K562 (cell line): ENCODE measurements around the gene WIPF3. TPM values are rescaled to one million over a fixed set of nuclear protein-coding genes. Genes with fewer than 3 reads are reported as not detected.

Experiments used
- ATAC-seq: fragments of 200-7000 bp; cut with Tn5 transposase; 3 replicates; pipeline ENCODE4 v1.9.1; 2020; ENCODE audit warnings: moderate library complexity
- BruUV-seq: library from RNA; stranded (reverse); fragments of 400-500 nt; replicated peaks from 2 replicates; lab custom pipeline; 2021; lab: Mats Ljungman, UMichigan
- CTCF ChIA-PET: fragments of 300-600 bp; formaldehyde crosslinking; extraction: SDS; loops from one replicate; lab custom pipeline; 2021; ENCODE audit warnings: low intra/inter-chr PET ratio; lab: Yijun Ruan, JAX
- POLR2A ChIA-PET: fragments of 300-600, 350-650 bp; sonication (Branson Sonifier 250); formaldehyde crosslinking; extraction: SDS; loops from one replicate; lab custom pipeline; 2021; ENCODE audit warnings: antibody characterized with exemption, inconsistent platforms; lab: Yijun Ruan, JAX
- DNase-seq, 4 experiments: peaks; one replicate each; pipeline versions ENCODE4 v3.0.0 to v3.0.0-alpha.2; 2011 to 2018; ENCODE audit warnings: low spot score in 3 of 4, mixed read lengths in 3 of 4; ENCODE audit errors: extremely low read depth in 1 of 4
- FAIRE-seq: peaks from 2 replicates; lab custom pipeline; 2011; peaks lifted over from hg19 to GRCh38; lab: Jason Lieb, UNC
- H2AFZ ChIP-seq: 2 replicates; pipeline ENCODE4 v1.6.0; 2011; ENCODE audit warnings: low read depth, low read length, control low read depth, inconsistent platforms
- H3K27ac ChIP-seq: fragments of 200-600 bp; 3 replicates; pipeline ENCODE4 v1.8.0; 2011; ENCODE audit warnings: low read depth, mild to moderate bottlenecking, control low read depth, inconsistent platforms, low read length, moderate library complexity, mixed read lengths; ENCODE audit errors: extremely low read depth
- H3K27me3 ChIP-seq, 2 experiments: fragments of 300-600 bp in 1 of 2; 2 replicates in 1 of 2; 3 replicates in 1 of 2; pipeline versions ENCODE4 v1.6.0 to v1.8.0; 2011; ENCODE audit warnings: inconsistent platforms in 2 of 2, low read length in 2 of 2, mild to moderate bottlenecking in 1 of 2, mixed read lengths in 1 of 2, moderate library complexity in 1 of 2; ENCODE audit not compliant: control insufficient read depth in 2 of 2, insufficient read depth in 2 of 2
- H3K36me3 ChIP-seq: fragments of 300-600 bp; 3 replicates; pipeline ENCODE4 v1.8.0; 2011; ENCODE audit warnings: mild to moderate bottlenecking, low read length, inconsistent platforms; ENCODE audit not compliant: control insufficient read depth, insufficient read depth
- H3K4me1 ChIP-seq, 2 experiments: fragments of 200-600 bp in 1 of 2; replicated peaks in 1 of 2; 2 replicates in 1 of 2; 3 replicates in 1 of 2; pipeline versions ENCODE4 v1.5.1 to v1.8.0; 2011; ENCODE audit warnings: inconsistent platforms in 2 of 2, low read length in 2 of 2, mild to moderate bottlenecking in 1 of 2, mixed read lengths in 1 of 2, moderate library complexity in 1 of 2; ENCODE audit not compliant: control insufficient read depth in 2 of 2, insufficient read depth in 2 of 2
- H3K4me2 ChIP-seq: 2 replicates; pipeline ENCODE4 v1.6.1; 2011; ENCODE audit warnings: low read length, control low read depth, inconsistent platforms, mixed read lengths; ENCODE audit not compliant: insufficient read depth
- H3K4me3 ChIP-seq: fragments of 200-600 bp; sonication (generic), shearing (Covaris generic); 2 replicates; pipeline ENCODE4 v1.5.1; 2016; ENCODE audit warnings: control low read depth, inconsistent platforms
- H3K79me2 ChIP-seq: fragments of 200-600 bp; 3 replicates; pipeline ENCODE4 v1.8.0; 2011; ENCODE audit warnings: low read length, inconsistent platforms; ENCODE audit not compliant: control insufficient read depth, insufficient read depth
- H3K9ac ChIP-seq, 2 experiments: 2 replicates each; pipeline versions ENCODE4 v1.6.0 to v1.6.1; 2011; ENCODE audit warnings: low read depth in 2 of 2, low read length in 2 of 2, control low read depth in 1 of 2, inconsistent platforms in 1 of 2, mild to moderate bottlenecking in 1 of 2, mixed read lengths in 1 of 2; ENCODE audit not compliant: insufficient read depth in 1 of 2
- H3K9me1 ChIP-seq: one replicate; pipeline ENCODE4 v1.6.0; 2011; ENCODE audit warnings: inconsistent platforms, mild to moderate bottlenecking, low read length, moderate library complexity; ENCODE audit not compliant: control insufficient read depth, insufficient read depth
- H3K9me3 ChIP-seq: replicated peaks from 2 replicates; pipeline ENCODE4 v1.5.1; 2011; ENCODE audit warnings: low read depth, low read length, inconsistent platforms; ENCODE audit not compliant: control insufficient read depth, insufficient read depth
- H4K20me1 ChIP-seq: replicated peaks from 2 replicates; pipeline ENCODE4 v1.6.1; 2011; ENCODE audit warnings: low read length, inconsistent platforms, mixed read lengths; ENCODE audit not compliant: control insufficient read depth, insufficient read depth
- DPF2 ChIP-seq: fragments of 450-650 bp; IDR thresholded peaks from 2 replicates; pipeline ENCODE4 v1.6.1; 2016
- E2F3 ChIP-seq: fragments of 250-450 bp; sonication (Bioruptor Pico); IDR thresholded peaks from 2 replicates; pipeline ENCODE4 v1.4.0; 2020; ENCODE audit warnings: mild to moderate bottlenecking
- HNRNPL ChIP-seq: fragments of 200-400 bp; formaldehyde crosslinking; IDR thresholded peaks from 2 replicates; pipeline ENCODE4 v1.6.1; 2017; ENCODE audit warnings: low read depth, mild to moderate bottlenecking, low read length
- MAFK ChIP-seq: IDR thresholded peaks from 2 replicates; pipeline ENCODE4 v1.6.1; 2011; ENCODE audit warnings: low read length, improper control_type of control experiment
- PURB ChIP-seq: sonication (generic); formaldehyde crosslinking; IDR thresholded peaks from 2 replicates; pipeline ENCODE4 v1.9.0; 2021; ENCODE audit warnings: low read depth, mild to moderate bottlenecking, missing genetic modification reagents
- WGBS: fragments of 100-300 bp; shearing (Covaris generic); methylation state at CpG from one replicate; pipeline ENCODE4 v1.1.6; 2016; ENCODE audit warnings: low coverage, mixed read lengths; ENCODE audit not compliant: insufficient coverage; ENCODE audit errors: missing lambda C conversion rate; 5-methylcytosine and 5-hydroxymethylcytosine counted together
- in situ Hi-C: fragments of 300-500 bp; cut with MboI; formaldehyde crosslinking; loops from 4 replicates; pipeline ENCODE4 v1.15.0; 2018; ENCODE audit warnings: inconsistent platforms, mixed read lengths
- intact Hi-C: fragments of 100-400 bp; cut with micrococcal nuclease; formaldehyde crosslinking; loops from 2 replicates; pipeline ENCODE4 v1.14.2; 2022
- polyA plus RNA-seq, 8 experiments: library from polyadenylated mRNA; depleted of rRNA in 4 of 8; stranded (reverse) in 5 of 8; unstranded in 3 of 8; fragments of >200 nt; fragmentation: Nextera tagmentation in 2 of 8; fragmentation: Illumina TruSeq in 1 of 8; extraction: Ambion mirVana in 2 of 8; extraction: Trizol in 1 of 8; gene quantifications; 2 replicates each; pipeline versions ENCODE4 v1.2.1 to v1.2.3, GENCODE V29; 2011 to 2014; ENCODE audit warnings: inconsistent platforms in 1 of 8, missing spikeins in 1 of 8
- total RNA-seq, 7 experiments: library from RNA; depleted of rRNA in 6 of 7; stranded (reverse); fragments of >200 nt in 6 of 7; fragmentation: Illumina TruSeq in 2 of 7; extraction: Trizol in 2 of 7; gene quantifications; 2 replicates each; pipeline versions ENCODE4 v1.2.1 to v1.2.3, GENCODE V29; 2011 to 2021; ENCODE audit warnings: low replicate concordance in 1 of 7
- TF ChIP-seq, protein P1 (sequence below): fragments of 450-650 bp; IDR thresholded peaks from 2 replicates; pipeline ENCODE4 v1.7.0; 2016; ENCODE audit warnings: borderline replicate concordance
- TF ChIP-seq, protein P2 (sequence below): fragments of 250-450 bp; sonication (Bioruptor Pico); IDR thresholded peaks from 2 replicates; pipeline ENCODE4 v1.8.0; 2021; ENCODE audit warnings: moderate library complexity, mild to moderate bottlenecking, inconsistent platforms

The WIPF3 gene
- total and polyA plus RNA-seq, 9 of the 15 experiments (the other 6 are each of a cell fraction or from before 2014, with no cell fraction given) = 0.18 to 3.2 (median 1.7) TPM

DNA sequence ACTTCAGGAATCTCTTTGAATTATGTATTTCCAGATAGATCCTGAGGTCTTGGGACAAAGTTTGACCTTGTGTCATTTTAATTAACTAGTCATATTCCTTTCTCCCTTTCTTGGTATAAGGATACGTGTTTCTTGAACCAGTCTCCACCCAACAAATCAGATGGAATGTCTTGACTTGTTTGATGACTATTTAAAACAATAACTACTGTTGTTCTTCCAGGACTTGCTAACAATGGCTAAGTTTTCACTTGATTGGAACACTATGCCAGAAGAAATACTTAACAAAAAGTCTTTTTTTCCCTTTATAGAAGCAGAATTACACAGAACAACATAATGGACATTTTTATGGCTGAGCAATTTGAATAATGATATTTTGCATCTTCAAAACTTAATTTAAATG, 43.0 kb upstream of the WIPF3 start:
- no peak overlapping the region for H3K27ac ChIP-seq
- BruUV-seq = no TSS peak
- H3K79me2 ChIP-seq = no peaks in the 10 kb centered on the region
- no peak for FAIRE-seq
- TF ChIP-seq DPF2 = no peak
- TF ChIP-seq HNRNPL = no peak
- TF ChIP-seq, protein P1, sequence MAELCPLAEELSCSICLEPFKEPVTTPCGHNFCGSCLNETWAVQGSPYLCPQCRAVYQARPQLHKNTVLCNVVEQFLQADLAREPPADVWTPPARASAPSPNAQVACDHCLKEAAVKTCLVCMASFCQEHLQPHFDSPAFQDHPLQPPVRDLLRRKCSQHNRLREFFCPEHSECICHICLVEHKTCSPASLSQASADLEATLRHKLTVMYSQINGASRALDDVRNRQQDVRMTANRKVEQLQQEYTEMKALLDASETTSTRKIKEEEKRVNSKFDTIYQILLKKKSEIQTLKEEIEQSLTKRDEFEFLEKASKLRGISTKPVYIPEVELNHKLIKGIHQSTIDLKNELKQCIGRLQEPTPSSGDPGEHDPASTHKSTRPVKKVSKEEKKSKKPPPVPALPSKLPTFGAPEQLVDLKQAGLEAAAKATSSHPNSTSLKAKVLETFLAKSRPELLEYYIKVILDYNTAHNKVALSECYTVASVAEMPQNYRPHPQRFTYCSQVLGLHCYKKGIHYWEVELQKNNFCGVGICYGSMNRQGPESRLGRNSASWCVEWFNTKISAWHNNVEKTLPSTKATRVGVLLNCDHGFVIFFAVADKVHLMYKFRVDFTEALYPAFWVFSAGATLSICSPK = no peak
- no peak for TF ChIP-seq MAFK
- no peak for TF ChIP-seq E2F3 (CRISPR knock-in tag)
- TF ChIP-seq PURB (CRISPR knock-in tag) = no peak
- TF ChIP-seq, protein P2, sequence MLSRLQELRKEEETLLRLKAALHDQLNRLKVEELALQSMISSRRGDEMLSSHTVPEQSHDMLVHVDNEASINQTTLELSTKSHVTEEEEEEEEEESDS (CRISPR knock-in tag) = no peak
- TF ChIP-seq, all 486 proteins: peak for 0
- no peak for DNase-seq
- no peaks in the 10 kb centered on the region for H3K4me1 ChIP-seq
- H3K9me1 ChIP-seq = no peaks in the 10 kb centered on the region
- H2AFZ ChIP-seq = no peak overlapping the region
- ATAC-seq = no peak
- H3K27me3 ChIP-seq = peaks cover 0 to 4% of the 10 kb centered on the region in 2 experiments; a peak in 3 of 5 replicates
- H3K9me3 ChIP-seq = no peaks in the 10 kb centered on the region
- H3K4me3 ChIP-seq = no peak overlapping the region
- no peaks in the 10 kb centered on the region for H4K20me1 ChIP-seq
- in situ Hi-C loops = no loop called here
- no peak overlapping the region for H3K9ac ChIP-seq
- intact Hi-C loops = no loop called here
- POLR2A ChIA-PET = no interaction called here
- H3K4me2 ChIP-seq = no peak overlapping the region
- CTCF ChIA-PET = no interaction called here
- 10% methylated on average over 1 of the region's 1 CpG for WGBS
- H3K36me3 ChIP-seq = no peaks in the 10 kb centered on the region
